Prostate gland (tissue), 2 donors: ENCODE data around the gene GPR84. TPM values are rescaled to one million over a fixed set of nuclear protein-coding genes. Genes with fewer than 3 reads are reported as not detected.
A peak's percentile ranks its signal among the peaks of the same experiment; 100 is the strongest.
"Not testable (repeated sequence)": the region's sequence is repeated elsewhere in the genome, so short reads cannot be mapped to it uniquely, and the experiment has no call there.

Source experiments
- DNase-seq: peaks from one replicate; pipeline ENCODE4 v3.0.0-alpha.2; 2019; ENCODE audit warnings: low spot score
- H3K27ac ChIP-seq, 2 donors: fragments of 200-600 bp; sonication (generic); 2 replicates each; pipeline ENCODE4 v1.5.1; 2017 to 2019
- H3K27me3 ChIP-seq: fragments of 200-600 bp; sonication (generic); replicated peaks from 2 replicates; pipeline ENCODE4 v1.5.1; 2019; ENCODE audit not compliant: insufficient read depth
- H3K36me3 ChIP-seq, 2 donors: fragments of 200-600 bp; sonication (generic); 1 replicate in 1 of 2; 2 replicates in 1 of 2; pipeline versions ENCODE4 v1.5.1 to v1.8.1; 2017 to 2019
- H3K4me1 ChIP-seq: fragments of 200-600 bp; sonication (generic); replicated peaks from 2 replicates; pipeline ENCODE4 v1.5.1; 2019
- H3K4me3 ChIP-seq, 2 donors: fragments of 200-600 bp; sonication (generic); 2 replicates each; pipeline ENCODE4 v1.5.1; 2017 to 2019
- H3K9me3 ChIP-seq: fragments of 200-600 bp; sonication (generic); 2 replicates; pipeline ENCODE4 v1.5.1; 2017
- POLR2A ChIP-seq: fragments of 450-650 bp; IDR thresholded peaks from one replicate; pipeline ENCODE4 v1.6.1; 2016; ENCODE audit warnings: antibody characterized with exemption, mild to moderate bottlenecking
- POLR2AphosphoS5 ChIP-seq: sonication (generic); formaldehyde crosslinking; IDR thresholded peaks from one replicate; pipeline ENCODE4 v1.6.1; 2017; ENCODE audit warnings: antibody characterized with exemption
- WGBS: methylation state at CpG from one replicate; pipeline ENCODE4 v1.1.5; 2018; 5-methylcytosine and 5-hydroxymethylcytosine counted together
- intact Hi-C: fragments of 100-400 bp; cut with DNase I; formaldehyde crosslinking; loops from one replicate; pipeline ENCODE4 v1.14.2; 2022
- total RNA-seq, 2 donors: library from RNA; depleted of rRNA; stranded (reverse); fragments of >200 nt; gene quantifications; one replicate each; pipeline ENCODE4 v1.1.0, GENCODE V29; 2016
- TF ChIP-seq, protein P1 (sequence below), 4 experiments: fragments of 200-600 bp in 2 of 4; fragments of 450-650 bp in 2 of 4; sonication (generic) in 2 of 4; IDR thresholded peaks; 1 replicate in 3 of 4; 2 replicates in 1 of 4; pipeline ENCODE4 v1.5.1; 2016 to 2019; ENCODE audit warnings: antibody characterized with exemption in 4 of 4, mild to moderate bottlenecking in 2 of 4, moderate library complexity in 2 of 4

Gene GPR84
- total RNA-seq, 2 donors from 2014 or later = 0.97 TPM; not detected in 1

- whole genome bisulfite sequencing = 57% methylated on average over 2 of the region's 2 CpGs
- H3K4me1 ChIP-seq = no peaks in the 10 kb centered on the region
- TF ChIP-seq POLR2A (no peak), POLR2AphosphoS5 (no peak)
- TF ChIP-seq, protein P1, sequence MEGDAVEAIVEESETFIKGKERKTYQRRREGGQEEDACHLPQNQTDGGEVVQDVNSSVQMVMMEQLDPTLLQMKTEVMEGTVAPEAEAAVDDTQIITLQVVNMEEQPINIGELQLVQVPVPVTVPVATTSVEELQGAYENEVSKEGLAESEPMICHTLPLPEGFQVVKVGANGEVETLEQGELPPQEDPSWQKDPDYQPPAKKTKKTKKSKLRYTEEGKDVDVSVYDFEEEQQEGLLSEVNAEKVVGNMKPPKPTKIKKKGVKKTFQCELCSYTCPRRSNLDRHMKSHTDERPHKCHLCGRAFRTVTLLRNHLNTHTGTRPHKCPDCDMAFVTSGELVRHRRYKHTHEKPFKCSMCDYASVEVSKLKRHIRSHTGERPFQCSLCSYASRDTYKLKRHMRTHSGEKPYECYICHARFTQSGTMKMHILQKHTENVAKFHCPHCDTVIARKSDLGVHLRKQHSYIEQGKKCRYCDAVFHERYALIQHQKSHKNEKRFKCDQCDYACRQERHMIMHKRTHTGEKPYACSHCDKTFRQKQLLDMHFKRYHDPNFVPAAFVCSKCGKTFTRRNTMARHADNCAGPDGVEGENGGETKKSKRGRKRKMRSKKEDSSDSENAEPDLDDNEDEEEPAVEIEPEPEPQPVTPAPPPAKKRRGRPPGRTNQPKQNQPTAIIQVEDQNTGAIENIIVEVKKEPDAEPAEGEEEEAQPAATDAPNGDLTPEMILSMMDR (IDR thresholded peaks at IDR 0.05) = no peak
- H3K4me3 ChIP-seq = no peak overlapping the region
- H3K36me3 ChIP-seq = no peaks in the 10 kb centered on the region
- intact Hi-C loops = loop anchor here (5.0 kb wide), 1 partner anchor 75 kb away; the partner anchor contains the start of genes CBX5 and HNRNPA1
- H3K27me3 ChIP-seq = no peaks in the 10 kb centered on the region
- no peaks in the 10 kb centered on the region for H3K9me3 ChIP-seq
- DNase-seq = no peak
- H3K27ac ChIP-seq = peak overlapping the region; percentile 78 to 88
Measured at GRCh38 chr12:54357506-54358190, 6.6 kb downstream of the GPR84 start.

DNA sequence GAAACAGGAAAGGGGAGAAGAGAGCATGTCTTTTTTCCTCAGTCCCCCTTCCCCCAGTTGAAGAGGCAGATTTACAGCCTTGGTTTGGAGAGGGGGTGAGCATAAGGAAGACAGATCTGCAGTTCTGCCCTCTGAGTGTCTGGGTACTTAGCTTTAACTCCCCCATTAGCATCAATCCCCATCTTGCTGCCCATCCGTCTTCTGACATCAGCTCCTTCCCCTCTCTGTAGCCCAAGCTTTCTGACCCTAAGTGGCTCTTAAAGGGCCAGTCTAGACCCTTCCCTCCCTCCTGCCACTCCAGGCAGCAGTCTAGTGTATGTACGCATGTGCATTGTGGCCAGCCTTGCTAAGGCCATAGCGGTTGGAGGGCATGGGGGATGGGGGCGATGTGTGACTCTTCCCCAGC is 7.3 kb downstream of the GPR84 start:
- intact Hi-C loops = loop anchor here (5.0 kb wide), 1 partner anchor 75 kb away; the partner anchor contains the start of genes CBX5 and HNRNPA1

GRCh38 chr12:54356228-54356627 is 8.1 kb downstream of the GPR84 start:
- intact Hi-C loops = loop anchor here (5.0 kb wide), 1 partner anchor 74 kb away; the partner anchor contains the start of genes CBX5 and HNRNPA1
- Histone ChIP-seq H3K4me3 (no peak overlapping the region), H3K27me3 (no peaks in the 10 kb centered on the region), H3K9me3 (no peaks in the 10 kb centered on the region), H3K27ac (peak overlapping the region; percentile 26 to 88), H3K4me1 (peaks cover 5% of the 10 kb centered on the region), H3K36me3 (no peaks in the 10 kb centered on the region)
- whole genome bisulfite sequencing = 54% methylated on average over 3 of the region's 3 CpGs
- TF ChIP-seq POLR2AphosphoS5 (peak; percentile 90), POLR2A (no peak)
- DNase-seq = peak; percentile 50

More for the DNA sequence above, 7.3 kb downstream of the GPR84 start:
- no peaks in the 10 kb centered on the region for H3K27me3 ChIP-seq
- H3K4me3 ChIP-seq = no peak overlapping the region
- H3K36me3 ChIP-seq = no peaks in the 10 kb centered on the region
- H3K27ac ChIP-seq = peak overlapping the region in 1 of 2 donors; percentile 88
- H3K9me3 ChIP-seq = no peaks in the 10 kb centered on the region
- no peak for DNase-seq
- WGBS = 95% methylated on average over 4 of the region's 4 CpGs
- TF ChIP-seq POLR2AphosphoS5 = no peak
- no peak for TF ChIP-seq POLR2A
- TF ChIP-seq, protein P1 (IDR thresholded peaks at IDR 0.05) = no peak
- H3K4me1 ChIP-seq = peaks cover 2% of the 10 kb centered on the region

- DNase-seq = no peak
- peaks cover 5% of the 10 kb centered on the region for H3K4me1 ChIP-seq
- H3K36me3 ChIP-seq = no peaks in the 10 kb centered on the region
- no peaks in the 10 kb centered on the region for H3K27me3 ChIP-seq
- H3K27ac ChIP-seq = peak overlapping the region in 1 of 2 donors; percentile 88
- no peaks in the 10 kb centered on the region for H3K9me3 ChIP-seq
- WGBS = 79% methylated on average over 6 of the region's 6 CpGs
- intact Hi-C loops = loop anchor here (2.0 to 5.0 kb wide), 2 partner anchors 14 to 73 kb away; partner anchors contain the start of genes CBX5 and HNRNPA1
- no peak for TF ChIP-seq POLR2AphosphoS5
- TF ChIP-seq, protein P1 (IDR thresholded peaks at IDR 0.05) = no peak
- no peak for TF ChIP-seq POLR2A
- no peak overlapping the region for H3K4me3 ChIP-seq
Measured at GRCh38 chr12:54355104-54355815, 9.0 kb downstream of the GPR84 start.

DNA sequence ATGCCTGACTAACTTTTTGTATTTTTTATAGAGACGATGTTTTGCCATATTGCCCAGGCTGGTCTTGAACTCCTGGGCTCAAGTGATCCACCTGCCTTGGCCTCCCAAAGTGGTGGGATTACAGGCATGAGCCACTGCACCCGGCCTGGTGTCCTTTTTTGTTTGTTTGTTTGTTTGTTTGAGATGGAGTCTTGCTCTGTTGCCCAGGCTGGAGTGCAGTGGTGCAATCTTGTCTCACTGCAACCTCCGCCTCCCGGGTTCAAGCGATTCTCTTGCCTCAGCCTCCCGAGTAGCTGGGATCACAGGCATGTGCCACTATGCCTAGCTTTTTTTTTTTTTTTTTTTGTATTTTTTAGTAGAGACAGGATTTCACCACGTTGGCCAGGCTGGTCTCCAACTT is 10.0 kb downstream of the GPR84 start:
- not testable (repeated sequence) for H3K36me3 ChIP-seq, H3K27ac ChIP-seq, H3K4me3 ChIP-seq, H3K27me3 ChIP-seq, H3K9me3 ChIP-seq, DNase-seq, H3K4me1 ChIP-seq
- WGBS = 71% methylated on average over 7 of the region's 7 CpGs
- intact Hi-C loops = loop anchor here (2.0 kb wide), 1 partner anchor 13 kb away; no protein-coding TSS in a partner anchor
